HepG2 (cell line): Measurements from ENCODE around the gene PCNT.

Experiments
- KDM4B ChIP-seq: sonication (generic); formaldehyde crosslinking; IDR thresholded peaks from 2 replicates; pipeline ENCODE4 v1.4.0; 2020; ENCODE audit warnings: missing genetic modification reagents
- RAD51 ChIP-seq: fragments of 450-650 bp; IDR thresholded peaks from 2 replicates; pipeline ENCODE4 v1.6.1; 2016; ENCODE audit warnings: borderline replicate concordance
- ZFYVE20 ChIP-seq: sonication (generic); formaldehyde crosslinking; IDR thresholded peaks from 2 replicates; pipeline ENCODE4 v1.8.0; 2023; ENCODE audit warnings: low read depth, mild to moderate bottlenecking, moderate library complexity, missing genetic modification reagents, borderline replicate concordance
- ZNF512 ChIP-seq: sonication (generic); formaldehyde crosslinking; IDR thresholded peaks from 2 replicates; pipeline ENCODE4 v1.4.0; 2020; ENCODE audit warnings: mild to moderate bottlenecking, missing genetic modification reagents

GRCh38 chr21:46374761-46375389 is 50.9 kb downstream of the PCNT start:
- TF ChIP-seq RAD51 (no peak), KDM4B (CRISPR knock-in tag) (no peak), ZNF512 (no peak), ZFYVE20 (CRISPR knock-in tag) (no peak)
